ENCODE measurements around the gene TAF13.

TAF13 gene

GRCh38 chr1:109075531-109076490 lies at the start of gene TAF13:
TAF13 (minus strand) TSS chr1:109076003; CDS start chr1:109075947, 56 bp downstream.
- peak; percentile 98 for DNase-seq

GRCh38 chr1:109120356-109120755 lies 44.6 kb upstream of the TAF13 start:
- no peak for DNase-seq

- DNase-seq, result no peak
These were observed 42.3 kb upstream of the TAF13 start for GRCh38 chr1:109118089-109118488.

- DNase-seq, result peak; percentile 73
These were observed 40.5 kb upstream of the TAF13 start for GRCh38 chr1:109116286-109116685.

- DNase-seq, result peak; percentile 19
These were observed 39.9 kb upstream of the TAF13 start for GRCh38 chr1:109115685-109116084.

- peak; percentile 71 for DNase-seq
These were observed 38.5 kb upstream of the TAF13 start for GRCh38 chr1:109114342-109114674.

GRCh38 chr1:109113590-109114341 lies 38.0 kb upstream of the TAF13 start, which contains the start of gene ELAPOR1:
ELAPOR1 (plus strand) TSS chr1:109114115; CDS start chr1:109114184, 69 bp downstream.
- peak; percentile 97 for DNase-seq

GRCh38 chr1:109112652-109113285 lies 37.0 kb upstream of the TAF13 start:
- DNase-seq, result peak; percentile 98

GRCh38 chr1:109112056-109112651 lies 36.4 kb upstream of the TAF13 start:
- peak; percentile 73 for DNase-seq

GRCh38 chr1:109111386-109112055 lies 35.7 kb upstream of the TAF13 start:
- peak; percentile 25 for DNase-seq

- no peak for DNase-seq
These were observed 34.1 kb upstream of the TAF13 start for GRCh38 chr1:109109906-109110305.

GRCh38 chr1:109107785-109108184 lies 32.0 kb upstream of the TAF13 start:
- DNase-seq, result no peak

- DNase-seq, result no peak
These were observed 30.1 kb upstream of the TAF13 start for GRCh38 chr1:109105881-109106280.

- no peak for DNase-seq
These were observed 28.8 kb upstream of the TAF13 start for GRCh38 chr1:109104364-109105151.

GRCh38 chr1:109099938-109100773 lies 24.4 kb upstream of the TAF13 start:
- DNase-seq, result peak; percentile 99

GRCh38 chr1:109096120-109096519 lies 20.3 kb upstream of the TAF13 start:
- no peak for DNase-seq

- DNase-seq, result no peak
These were observed 19.8 kb upstream of the TAF13 start for GRCh38 chr1:109095631-109096030.

GRCh38 chr1:109094871-109095270 lies 19.1 kb upstream of the TAF13 start:
- no peak for DNase-seq

GRCh38 chr1:109094377-109094803 lies 18.6 kb upstream of the TAF13 start:
- DNase-seq, result no peak

- DNase-seq, result no peak
These were observed 16.0 kb upstream of the TAF13 start for GRCh38 chr1:109091839-109092193.

Data from DMS53 (cell line).